HG03103 (cell line): ENCODE results near the gene GALNT10.

Experiments used
- ATAC-seq: cut with Tn5 transposase; IDR thresholded peaks from one replicate; pipeline ENCODE4 v1.9.1; 2021; ENCODE audit warnings: low read depth; ENCODE audit not compliant: unreplicated experiment

The GALNT10 gene

GRCh38 chr5:154455585-154455984 lies 265.1 kb downstream of the GALNT10 start:
- no peak for ATAC-seq

GRCh38 chr5:154456540-154456939 lies 266.0 kb downstream of the GALNT10 start:
- no peak for ATAC-seq

- no peak for ATAC-seq
These were observed 268.5 kb downstream of the GALNT10 start for GRCh38 chr5:154459015-154459414.

- ATAC-seq = no peak
These were observed 269.6 kb downstream of the GALNT10 start for GRCh38 chr5:154460172-154460571.

GRCh38 chr5:154461531-154461930 lies 271.0 kb downstream of the GALNT10 start:
- no peak for ATAC-seq

- ATAC-seq = no peak
These were observed 273.9 kb downstream of the GALNT10 start for GRCh38 chr5:154464438-154464837.

GRCh38 chr5:154465169-154465568 lies 274.6 kb downstream of the GALNT10 start:
- ATAC-seq = no peak

- ATAC-seq = no peak
These were observed 275.6 kb downstream of the GALNT10 start for GRCh38 chr5:154466147-154466546.

GRCh38 chr5:154466671-154467070 lies 276.1 kb downstream of the GALNT10 start:
- ATAC-seq = no peak

GRCh38 chr5:154467655-154468354 lies 277.3 kb downstream of the GALNT10 start:
- ATAC-seq = peak; percentile 94

GRCh38 chr5:154470137-154470536 lies 279.6 kb downstream of the GALNT10 start:
- no peak for ATAC-seq
